Thyroid gland (tissue), 4 donors: Measurements from ENCODE around the gene ZNF543. TPM values are rescaled to one million over a fixed set of nuclear protein-coding genes. Genes with fewer than 3 reads are reported as not detected.

Experiments used
- DNase-seq, 2 donors: peaks; one replicate each; pipeline ENCODE4 v3.0.0-alpha.2; 2019
- H3K27ac ChIP-seq, 3 donors: fragments of 200-600 bp; sonication (generic); 1 replicate in 2 of 3; 2 replicates in 1 of 3; pipeline ENCODE4 v1.5.1; 2016 to 2019; ENCODE audit warnings: mild to moderate bottlenecking in 1 of 3, moderate library complexity in 1 of 3
- H3K27me3 ChIP-seq: fragments of 200-600 bp; sonication (generic); one replicate; pipeline ENCODE4 v1.5.1; 2019
- H3K36me3 ChIP-seq, 2 donors: fragments of 200-600 bp; sonication (generic); one replicate each; pipeline ENCODE4 v1.5.1; 2016 to 2019
- H3K4me1 ChIP-seq, 2 donors: fragments of 200-600 bp; sonication (generic); one replicate each; pipeline ENCODE4 v1.5.1; 2017 to 2019
- H3K4me3 ChIP-seq, 3 donors: fragments of 200-600 bp; sonication (generic); replicated peaks in 1 of 3; 1 replicate in 2 of 3; 2 replicates in 1 of 3; pipeline ENCODE4 v1.5.1; 2016; ENCODE audit warnings: mild to moderate bottlenecking in 1 of 3
- H3K9me3 ChIP-seq: fragments of 200-600 bp; sonication (generic); one replicate; pipeline ENCODE4 v1.5.1; 2017
- CTCF ChIP-seq, 6 experiments: fragments of 200-600 bp in 3 of 6; fragments of 450-650 bp in 3 of 6; sonication (generic) in 3 of 6; IDR thresholded peaks; one replicate each; pipeline ENCODE4 v1.5.1; 2016 to 2019; ENCODE audit warnings: antibody characterized with exemption in 6 of 6, mild to moderate bottlenecking in 2 of 6, inconsistent platforms in 1 of 6, moderate library complexity in 1 of 6
- POLR2A ChIP-seq, 2 donors: fragments of 450-650 bp; IDR thresholded peaks; one replicate each; pipeline ENCODE4 v1.6.1; 2017; ENCODE audit warnings: antibody characterized with exemption in 2 of 2, mild to moderate bottlenecking in 2 of 2, moderate library complexity in 1 of 2
- WGBS, 2 donors: methylation state at CpG; one replicate each; pipeline ENCODE4 v1.1.5; 2017; 5-methylcytosine and 5-hydroxymethylcytosine counted together
- intact Hi-C: fragments of 100-400 bp; cut with DNase I; formaldehyde crosslinking; loops from one replicate; pipeline ENCODE4 v1.15.1; 2023
- total RNA-seq, 4 donors: library from RNA; depleted of rRNA; stranded (reverse); fragments of >200 nt; gene quantifications; one replicate each; pipeline ENCODE4 v1.2.3, GENCODE V29; 2016

ZNF543 gene
- total RNA-seq, 4 donors from 2014 or later = 10.6 to 17.2 (median 14.7) TPM

- no peaks in the 10 kb centered on the region for H3K27me3 ChIP-seq
- H3K4me3 ChIP-seq = no peak overlapping the region
- peaks cover 58% of the 10 kb centered on the region in 2 donors for H3K36me3 ChIP-seq
- no peak overlapping the region for H3K27ac ChIP-seq
- 77 to 87% methylated on average over 8 of the region's 8 CpGs for WGBS, 2 donors
- intact Hi-C loops = no loop called here
- H3K9me3 ChIP-seq = no peaks in the 10 kb centered on the region
- no peak for DNase-seq
- TF ChIP-seq CTCF (IDR thresholded peaks at IDR 0.05) (no peak), POLR2A (IDR thresholded peaks at IDR 0.05) (no peak)
- H3K4me1 ChIP-seq = no peaks in the 10 kb centered on the region
Measured at GRCh38 chr19:57327993-57328392, 7.7 kb downstream of the ZNF543 start.

GRCh38 chr19:57334191-57334590, 13.9 kb downstream of the ZNF543 start:
- Histone ChIP-seq H3K27ac (no peak overlapping the region), H3K27me3 (no peaks in the 10 kb centered on the region), H3K9me3 (no peaks in the 10 kb centered on the region), H3K36me3 (peaks cover 1 to 2% of the 10 kb centered on the region in 2 donors), H3K4me3 (no peak overlapping the region), H3K4me1 (no peaks in the 10 kb centered on the region)
- TF ChIP-seq CTCF (IDR thresholded peaks at IDR 0.05) (no peak), POLR2A (IDR thresholded peaks at IDR 0.05) (no peak)
- intact Hi-C loops = no loop called here
- no peak for DNase-seq
- 91 to 92% methylated on average over 4 of the region's 4 CpGs for WGBS, 2 donors

- intact Hi-C loops = no loop called here
- TF ChIP-seq POLR2A (IDR thresholded peaks at IDR 0.05) (no peak), CTCF (IDR thresholded peaks at IDR 0.05) (no peak)
- Histone ChIP-seq H3K36me3 (no peaks in the 10 kb centered on the region), H3K4me1 (no peaks in the 10 kb centered on the region), H3K9me3 (no peaks in the 10 kb centered on the region), H3K27me3 (no peaks in the 10 kb centered on the region), H3K27ac (no peak overlapping the region), H3K4me3 (no peak overlapping the region)
- 69 to 72% methylated on average over 3 of the region's 3 CpGs for WGBS, 2 donors
- DNase-seq = no peak
Measured at GRCh38 chr19:57338877-57339276, 18.6 kb downstream of the ZNF543 start.

- H3K27ac ChIP-seq = no peak overlapping the region
- no peaks in the 10 kb centered on the region for H3K9me3 ChIP-seq
- H3K4me3 ChIP-seq = no peak overlapping the region
- no peak for TF ChIP-seq CTCF (IDR thresholded peaks at IDR 0.05)
- no peak for TF ChIP-seq POLR2A (IDR thresholded peaks at IDR 0.05)
- WGBS, 2 donors = 76 to 78% methylated on average over 6 of the region's 6 CpGs
- DNase-seq = no peak
- H3K4me1 ChIP-seq = no peaks in the 10 kb centered on the region
- H3K36me3 ChIP-seq = no peaks in the 10 kb centered on the region
- intact Hi-C loops = no loop called here
- no peaks in the 10 kb centered on the region for H3K27me3 ChIP-seq
Measured at GRCh38 chr19:57342582-57342981, 22.3 kb downstream of the ZNF543 start.

- peaks cover 7 to 11% of the 10 kb centered on the region in 2 donors for H3K4me1 ChIP-seq
- intact Hi-C loops = no loop called here
- 70 to 79% methylated on average over 3 of the region's 3 CpGs for WGBS, 2 donors
- no peaks in the 10 kb centered on the region for H3K36me3 ChIP-seq
- no peak overlapping the region for H3K4me3 ChIP-seq
- no peaks in the 10 kb centered on the region for H3K9me3 ChIP-seq
- DNase-seq = no peak
- H3K27me3 ChIP-seq = no peaks in the 10 kb centered on the region
- TF ChIP-seq POLR2A (IDR thresholded peaks at IDR 0.05) = no peak
- no peak for TF ChIP-seq CTCF (IDR thresholded peaks at IDR 0.05)
- no peak overlapping the region for H3K27ac ChIP-seq
Measured at GRCh38 chr19:57348136-57348535, 27.9 kb downstream of the ZNF543 start.
